Activated CD4-positive, alpha-beta T cell treated with anti-CD3 and anti-CD28 coated beads, Interleukin-2, amount 50 U/mL, for 48 hours (primary cell): ENCODE data around the gene MARVELD1.
"Not testable (repeated sequence)": the region's sequence is repeated elsewhere in the genome, so short reads cannot be mapped to it uniquely, and the experiment has no call there.

Source experiments
- DNase-seq, 2 experiments: peaks; one replicate each; pipeline ENCODE4 v3.0.0-alpha.2; 2020

The MARVELD1 gene

DNA sequence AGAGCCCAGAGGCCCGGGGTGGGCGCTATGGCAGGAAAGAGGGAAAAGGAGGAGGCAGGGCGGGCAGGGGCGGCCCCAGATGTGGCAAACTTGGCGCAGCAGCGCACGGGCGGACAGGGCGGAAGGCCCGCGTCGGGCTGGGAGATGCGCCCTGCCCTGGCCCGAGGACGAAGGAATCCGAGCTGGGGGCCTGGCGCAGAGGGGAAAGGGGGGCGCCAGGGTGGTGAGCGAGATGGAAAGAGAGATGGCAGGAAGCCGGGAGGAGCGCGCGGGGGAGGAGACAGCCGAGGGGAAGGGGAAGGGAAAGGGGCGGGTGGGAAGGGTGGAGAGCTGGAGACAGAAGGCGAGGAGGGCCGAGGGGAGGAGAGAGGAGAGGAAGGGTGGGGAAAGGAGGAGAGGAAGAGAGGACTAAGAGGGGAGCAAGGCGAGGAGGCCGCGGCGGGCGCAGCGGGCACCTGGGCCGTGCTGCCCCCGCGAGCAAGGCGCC lies at the start of gene MARVELD1:
Gene MARVELD1, plus strand, starts transcription at position 392 of the 487 bp plus-strand sequence. CDS start 147 bp downstream, outside the sequence.
- DNase-seq: peak; percentile 19 to 40

DNA sequence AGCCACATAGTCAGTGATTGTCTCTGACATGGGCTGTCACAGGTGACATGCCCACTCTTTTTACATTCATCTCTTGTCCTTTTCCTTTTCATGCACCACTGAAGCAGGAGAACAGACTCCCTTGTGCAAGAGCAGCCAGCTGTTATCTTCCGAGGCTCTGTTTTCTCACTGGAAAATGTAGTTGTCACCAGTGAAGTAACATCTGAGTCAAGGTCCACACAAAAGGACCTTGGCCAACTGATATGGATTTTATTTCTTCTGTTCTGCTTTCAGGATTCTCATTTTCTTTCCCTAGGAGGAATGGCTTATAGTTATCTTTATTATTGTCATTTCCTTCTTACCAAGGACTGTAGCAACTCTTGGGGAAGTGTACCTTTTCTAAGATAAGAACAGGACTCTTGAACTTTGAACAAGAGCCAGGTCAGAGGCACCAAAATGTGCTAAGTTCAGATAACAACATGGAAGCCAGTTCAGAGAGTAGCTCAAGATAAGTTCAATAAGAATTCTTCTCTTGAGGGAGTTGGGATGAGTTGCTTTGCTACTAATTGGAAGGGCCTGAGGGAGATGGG lies 49.2 kb upstream of the MARVELD1 start:
- DNase-seq: no peak

- DNase-seq: no peak
Measured at GRCh38 chr10:97666992-97667391, 46.5 kb upstream of the MARVELD1 start.

GRCh38 chr10:97667463-97667862 lies 46.1 kb upstream of the MARVELD1 start:
- no peak for DNase-seq

DNA sequence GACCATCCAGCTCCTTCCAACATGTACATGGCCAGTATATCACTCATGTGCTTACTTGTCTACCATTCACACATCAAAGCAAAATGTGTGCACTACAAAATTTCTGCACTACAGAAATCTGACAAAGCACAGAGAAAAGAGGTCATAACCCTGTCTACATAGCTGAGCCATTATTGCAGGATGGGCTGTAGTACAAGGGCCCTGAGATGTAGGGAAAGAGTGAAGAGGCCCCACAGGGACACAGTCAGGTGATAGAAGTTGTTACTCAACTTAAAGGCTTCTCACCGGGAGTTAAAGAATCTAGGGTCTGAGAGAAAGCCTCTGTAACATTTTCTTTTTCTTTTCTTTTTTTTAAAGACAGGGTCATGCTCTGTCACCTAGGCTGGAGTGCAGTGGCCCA lies 44.0 kb upstream of the MARVELD1 start:
- no peak for DNase-seq

- peak in 1 of 2 experiments; percentile 26 for DNase-seq
Measured at GRCh38 chr10:97673736-97674525, 39.6 kb upstream of the MARVELD1 start.

GRCh38 chr10:97675222-97675621 lies 38.3 kb upstream of the MARVELD1 start:
- DNase-seq: no peak

GRCh38 chr10:97676770-97677581 lies 36.6 kb upstream of the MARVELD1 start:
- DNase-seq: peak; percentile 27 to 28

- no peak for DNase-seq
Measured at GRCh38 chr10:97679594-97679993, 33.9 kb upstream of the MARVELD1 start.

GRCh38 chr10:97682042-97682441 lies 31.5 kb upstream of the MARVELD1 start:
- no peak for DNase-seq

GRCh38 chr10:97683556-97684367 lies 29.8 kb upstream of the MARVELD1 start:
- no peak for DNase-seq

DNA sequence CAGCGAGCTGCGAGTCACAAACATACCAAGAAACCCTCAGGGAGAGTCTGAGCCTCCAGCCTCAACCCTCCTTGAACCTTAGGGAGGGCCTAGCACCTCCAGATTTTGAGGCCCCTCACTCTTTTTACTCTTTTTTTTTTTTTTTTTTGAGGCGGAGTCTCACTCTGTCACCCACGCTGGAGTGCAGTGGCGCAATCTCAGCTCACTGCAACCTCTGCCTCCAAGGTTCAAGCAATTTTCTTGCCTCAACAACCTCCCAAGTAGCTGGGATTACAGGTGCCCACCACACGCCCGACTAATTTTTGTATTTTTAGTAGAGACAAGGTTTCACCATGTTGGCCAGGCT lies 29.2 kb upstream of the MARVELD1 start:
- DNase-seq: not testable (repeated sequence)

DNA sequence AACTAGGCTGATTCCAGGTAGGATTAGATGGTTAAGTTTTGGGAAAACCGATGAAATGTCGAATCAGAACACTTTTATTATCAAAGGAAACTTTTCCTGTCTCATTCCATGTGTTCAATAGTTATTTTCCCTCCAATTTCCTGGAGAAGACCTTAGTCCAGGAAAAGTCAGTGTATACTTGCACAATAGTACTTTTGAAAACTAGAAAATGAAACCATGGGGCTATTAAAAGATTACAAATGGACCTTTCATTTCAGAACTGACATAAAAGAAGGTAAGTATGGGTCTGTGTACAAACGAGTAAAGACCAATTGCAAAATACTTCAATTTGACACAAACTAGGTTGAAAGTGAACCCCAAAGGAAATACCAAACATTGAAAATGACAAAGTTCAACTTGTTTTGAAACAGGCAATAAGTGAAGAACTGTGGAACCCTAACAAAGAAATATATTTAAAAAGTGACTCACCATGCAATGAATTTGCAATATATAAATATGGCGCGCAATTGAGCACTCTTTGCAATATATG lies 28.6 kb upstream of the MARVELD1 start:
- DNase-seq: no peak

DNA sequence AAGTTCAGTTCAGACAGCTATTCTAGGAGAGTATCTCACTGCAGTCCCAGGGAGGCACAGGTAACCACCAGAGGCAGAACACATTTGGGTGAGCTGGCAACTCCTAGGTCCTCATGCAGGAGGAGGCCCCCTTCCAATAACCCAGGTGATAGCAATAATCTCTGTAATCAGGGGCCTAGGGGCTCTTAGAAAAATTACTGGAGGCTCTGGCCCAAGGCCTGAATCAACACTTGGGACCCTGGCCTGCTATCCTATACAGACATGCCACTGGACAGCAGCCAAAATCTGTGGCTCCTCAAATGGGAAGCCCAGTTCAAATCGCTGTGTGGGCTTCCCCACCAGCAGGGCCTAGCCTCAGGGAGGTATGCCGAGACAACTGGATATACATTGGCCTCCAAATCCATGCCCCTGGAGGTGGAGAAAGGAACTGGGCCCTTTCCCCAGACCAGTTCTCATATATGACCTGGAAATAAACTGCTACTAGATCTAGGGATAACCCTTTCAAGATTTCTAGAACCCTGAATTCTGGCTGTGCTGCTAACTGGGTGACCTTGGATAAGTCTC lies 28.1 kb upstream of the MARVELD1 start:
- no peak for DNase-seq

- peak in 1 of 2 experiments; percentile 15 for DNase-seq
Measured at GRCh38 chr10:97686301-97686961, 27.1 kb upstream of the MARVELD1 start.

DNA sequence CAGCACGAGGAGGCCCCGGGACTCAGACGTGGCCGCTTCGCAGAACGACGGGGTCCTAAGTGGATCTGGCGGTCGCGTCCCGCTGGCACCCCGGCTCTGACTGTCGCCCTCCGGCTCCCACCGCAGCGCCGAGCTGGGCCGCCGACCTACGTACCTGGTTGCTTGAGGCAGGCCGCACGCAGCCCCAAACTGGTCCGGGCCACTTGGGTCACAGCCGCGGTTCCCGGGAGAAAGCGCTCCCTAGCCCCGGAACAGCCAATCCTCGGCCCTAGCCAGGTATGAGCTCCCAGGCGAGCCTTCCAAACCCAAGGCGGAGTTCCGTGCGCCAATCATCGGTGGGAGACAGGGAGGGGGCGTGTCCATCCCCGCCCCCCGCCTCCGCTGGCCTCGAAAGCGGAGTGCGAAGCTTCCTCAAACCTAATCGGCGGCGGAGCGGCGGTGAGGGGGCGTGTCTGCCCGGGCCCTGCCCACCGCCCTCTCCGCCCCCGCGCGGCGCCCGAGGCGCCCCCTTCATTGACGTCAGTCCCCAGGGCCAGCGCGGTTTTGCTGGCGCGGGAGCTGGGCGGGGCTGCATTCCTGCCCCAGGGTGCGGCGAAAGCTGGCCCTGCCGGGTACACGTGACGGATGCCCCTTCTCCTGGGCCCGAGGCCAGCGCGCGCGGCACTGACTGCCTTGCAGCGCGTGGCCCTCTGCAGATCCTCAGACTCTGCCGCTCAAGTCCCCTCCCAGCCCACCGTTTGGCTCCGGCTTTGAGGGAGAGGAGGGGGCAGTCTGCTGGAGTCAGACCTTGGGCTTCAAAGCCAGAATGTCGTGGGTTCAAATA lies 26.4 kb upstream of the MARVELD1 start, which contains the start of gene AVPI1:
Gene AVPI1, minus strand, starts transcription at position 280 of the 823 bp plus-strand sequence. CDS start 7,336 bp downstream, outside the sequence.
- peak; percentile 93 to 94 for DNase-seq

DNA sequence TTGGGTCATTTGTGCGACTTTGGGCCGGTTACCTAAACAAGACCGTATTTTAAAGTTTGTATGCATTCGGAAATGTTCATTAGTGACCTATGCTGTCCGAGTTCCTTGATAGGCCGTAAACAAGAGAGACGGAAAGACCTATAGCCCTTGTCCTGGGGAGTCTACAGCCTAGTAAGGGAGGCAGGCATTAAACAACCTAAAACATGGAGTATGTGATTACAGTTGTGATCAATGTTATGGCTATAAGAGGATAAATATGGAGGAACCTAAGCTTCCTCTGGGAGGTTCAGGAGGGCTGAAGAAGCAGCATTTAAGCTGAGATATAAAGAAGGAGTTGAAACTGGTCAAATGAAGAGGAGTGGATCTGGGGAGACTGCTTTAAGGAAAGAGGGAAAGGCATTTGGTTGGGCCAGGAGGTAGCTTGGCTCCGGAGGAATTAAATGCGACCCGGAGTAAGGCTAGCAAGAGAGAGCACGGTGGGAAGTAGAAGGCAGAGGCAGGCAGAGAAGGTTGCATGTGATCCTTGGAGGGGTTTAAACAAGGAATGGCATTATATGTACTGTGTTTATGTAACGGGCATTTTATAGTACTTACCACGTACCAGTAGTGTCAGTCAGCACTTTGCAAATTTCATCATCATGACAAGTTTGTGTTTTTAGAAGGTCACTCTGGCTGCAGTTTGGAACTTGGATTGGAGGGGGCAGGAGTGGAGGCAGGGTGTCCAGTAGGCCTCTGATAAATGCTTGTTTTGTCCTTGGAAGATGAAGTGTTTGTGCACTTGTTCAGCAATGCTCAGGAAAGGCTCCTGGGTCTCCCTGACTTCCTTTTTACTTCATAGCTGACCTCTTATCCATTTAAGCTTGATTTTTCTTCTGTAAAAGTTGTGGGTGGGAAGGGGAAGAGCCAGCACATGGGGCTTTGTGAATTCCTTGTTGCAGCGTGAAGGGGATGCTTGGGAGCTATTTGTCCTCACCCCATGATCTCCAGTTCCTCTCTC lies 25.4 kb upstream of the MARVELD1 start:
- no peak for DNase-seq

DNA sequence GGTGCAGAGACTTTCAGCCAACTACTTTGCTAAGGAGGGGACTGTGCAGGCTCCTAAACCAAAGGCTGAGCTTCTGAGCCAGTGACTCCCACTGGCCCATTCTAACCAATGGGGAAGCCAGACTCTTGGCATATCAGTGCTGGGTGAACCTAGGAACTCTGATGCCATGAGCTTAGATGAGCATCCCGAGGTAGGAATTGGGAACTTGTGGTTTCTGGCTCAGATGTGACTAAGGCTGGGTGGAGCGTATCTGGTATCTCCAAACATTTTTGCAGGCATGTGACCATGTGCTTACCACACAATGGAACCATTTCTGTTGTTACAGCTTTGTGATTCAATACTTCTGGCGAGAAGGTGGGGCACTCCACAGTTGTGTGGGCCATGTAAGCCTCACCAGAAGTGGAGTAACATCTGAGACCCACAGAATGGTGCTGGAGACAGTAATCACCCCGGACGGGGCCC lies 23.9 kb upstream of the MARVELD1 start:
- DNase-seq: no peak

DNA sequence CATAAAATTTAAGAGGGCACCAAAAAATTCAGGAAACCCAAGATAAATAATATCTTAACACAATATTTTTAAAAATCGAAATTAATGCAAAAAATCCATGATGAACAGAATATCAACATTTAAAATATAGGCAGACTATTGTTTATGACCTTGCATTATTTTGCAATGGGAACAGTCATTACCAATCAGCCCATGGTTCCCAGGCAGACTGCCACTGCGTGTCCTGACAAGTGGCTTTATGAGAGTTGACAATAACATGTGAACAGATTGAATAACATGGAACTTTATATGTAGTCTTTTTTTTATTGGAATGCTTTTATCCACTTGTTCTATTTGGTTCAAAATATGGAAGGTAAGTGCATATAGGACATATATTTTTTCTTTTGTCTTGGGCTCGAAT lies 23.4 kb upstream of the MARVELD1 start:
- DNase-seq: no peak
